ENCODE results near the gene LHFPL5. TPM values are rescaled to one million over a fixed set of nuclear protein-coding genes. Genes with fewer than 3 reads are reported as not detected.
A peak's percentile ranks its signal among the peaks of the same experiment; 100 is the strongest.

The LHFPL5 gene
- total RNA-seq, 1 experiment from 2014 or later: 0.42 TPM

DNA sequence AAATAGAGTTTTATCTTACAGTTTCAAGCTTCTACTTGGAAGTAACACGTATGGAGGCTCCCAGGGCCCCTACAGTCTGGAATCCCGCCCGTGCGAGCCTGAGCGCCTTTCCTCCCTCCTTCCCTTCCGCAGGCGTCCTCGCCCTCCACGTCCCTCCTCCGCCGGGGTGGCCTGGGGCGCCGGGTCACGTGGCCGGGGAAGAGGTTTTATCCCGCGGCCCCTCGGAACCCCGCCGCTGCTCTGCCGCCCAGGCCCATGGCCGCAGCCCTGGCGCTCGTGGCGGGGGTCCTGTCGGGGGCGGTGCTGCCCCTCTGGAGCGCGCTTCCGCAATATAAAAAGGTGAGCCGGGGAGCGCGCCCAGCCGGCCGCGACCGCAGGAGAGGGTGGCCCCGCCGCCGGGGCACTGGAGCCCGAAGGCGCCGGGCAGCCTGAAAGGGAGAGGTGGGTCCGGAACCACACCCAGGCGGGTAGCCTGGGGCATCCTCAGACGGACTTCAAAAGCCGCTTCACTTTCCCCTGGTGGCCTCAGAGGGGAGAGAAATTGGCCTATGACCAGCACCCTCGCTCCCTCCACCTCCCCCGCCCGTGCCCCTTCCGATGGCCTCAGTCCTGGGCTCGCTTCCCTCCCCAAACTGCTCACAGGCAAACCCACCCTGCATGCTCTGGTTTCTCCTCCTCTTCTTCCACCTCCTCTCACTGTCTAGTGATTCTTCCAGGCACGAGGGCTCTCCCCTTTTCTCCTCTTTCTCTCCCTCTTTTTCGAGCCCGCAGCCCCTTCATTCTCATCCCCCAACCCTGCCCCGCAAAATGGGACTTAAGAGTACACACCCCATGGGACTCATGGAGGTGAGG, 28.6 kb upstream of the LHFPL5 start, which contains the start of gene CLPSL2:
TSS of gene CLPSL2 (plus strand) at position 235 of the 852 bp plus-strand sequence. CDS start at position 256, 21 bp downstream.
- peaks cover 16% of the 10 kb centered on the region for H3K27me3 Mint-ChIP-seq (ENCODE audit: unreplicated experiment)
- peaks cover 5% of the 10 kb centered on the region for H3K36me3 Mint-ChIP-seq (ENCODE audit: insufficient read depth, unreplicated experiment)
- H3K9me3 Mint-ChIP-seq (ENCODE audit: low read depth, unreplicated experiment): no peaks in the 10 kb centered on the region
- CTCF ChIA-PET: interaction anchor here (1.6 kb wide), 1 partner anchor 12 kb away, joined by 3 read pairs; no protein-coding TSS in a partner anchor
- no peak for TF ChIP-seq CTCF (IDR thresholded peaks at IDR 0.05; ENCODE audit: unreplicated experiment)
- no peak within 1 kb of the TSS for H3K27ac Mint-ChIP-seq (ENCODE audit: unreplicated experiment)
- H3K4me3 Mint-ChIP-seq (ENCODE audit: low read depth, unreplicated experiment): peak within 1 kb of the TSS; percentile 69
- peak; percentile 52 for DNase-seq
- H3K4me1 Mint-ChIP-seq (ENCODE audit: low read depth, unreplicated experiment): peaks cover 16% of the 10 kb centered on the region
- intact Hi-C loops (cut with micrococcal nuclease; ENCODE audit: unreplicated experiment): no loop called here
- BruUV-seq (replicated peaks): no TSS peak

- BruUV-seq (replicated peaks): no TSS peak
- CTCF ChIA-PET: no interaction called here
Measured at GRCh38 chr6:35777356-35778102, 27.6 kb upstream of the LHFPL5 start.

DNA sequence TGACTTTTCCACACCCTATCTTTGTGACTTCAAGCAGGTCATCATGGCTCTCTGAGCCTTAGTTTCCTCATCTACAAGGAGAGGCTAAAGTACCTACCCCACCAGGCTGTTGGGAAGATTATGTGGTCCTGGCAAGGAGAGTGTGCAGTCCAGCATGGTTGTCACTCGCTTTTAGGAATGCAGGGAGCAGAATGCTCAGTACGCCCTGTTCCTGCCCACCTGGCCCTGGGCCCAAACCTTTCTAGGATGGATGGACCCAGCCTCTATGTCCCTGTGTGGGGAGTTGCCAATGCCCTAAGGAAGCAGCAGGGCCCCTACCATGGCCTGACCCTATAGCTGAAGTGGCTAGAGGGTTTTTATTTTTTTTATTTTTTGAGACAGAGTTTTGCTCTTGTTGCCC, 26.7 kb upstream of the LHFPL5 start:
- peaks cover 28% of the 10 kb centered on the region for H3K4me1 Mint-ChIP-seq (ENCODE audit: low read depth, unreplicated experiment)
- no peak for DNase-seq
- H3K9me3 Mint-ChIP-seq (ENCODE audit: low read depth, unreplicated experiment): no peaks in the 10 kb centered on the region
- intact Hi-C loops (cut with micrococcal nuclease; ENCODE audit: unreplicated experiment): no loop called here
- H3K27me3 Mint-ChIP-seq (ENCODE audit: unreplicated experiment): peaks cover 16% of the 10 kb centered on the region
- H3K36me3 Mint-ChIP-seq (ENCODE audit: insufficient read depth, unreplicated experiment): peaks cover 5% of the 10 kb centered on the region
- CTCF ChIA-PET: no interaction called here
- no peak overlapping the region for H3K27ac Mint-ChIP-seq (ENCODE audit: unreplicated experiment)
- TF ChIP-seq CTCF (IDR thresholded peaks at IDR 0.05; ENCODE audit: unreplicated experiment): no peak
- no TSS peak for BruUV-seq (replicated peaks)
- no peak overlapping the region for H3K4me3 Mint-ChIP-seq (ENCODE audit: low read depth, unreplicated experiment)

More at GRCh38 chr6:35777356-35778102, 27.6 kb upstream of the LHFPL5 start:
- H3K27ac Mint-ChIP-seq (ENCODE audit: unreplicated experiment): no peak overlapping the region
- peaks cover 26% of the 10 kb centered on the region for H3K4me1 Mint-ChIP-seq (ENCODE audit: low read depth, unreplicated experiment)
- DNase-seq: no peak
- no peak for TF ChIP-seq CTCF (IDR thresholded peaks at IDR 0.05; ENCODE audit: unreplicated experiment)
- H3K4me3 Mint-ChIP-seq (ENCODE audit: low read depth, unreplicated experiment): peak overlapping the region; percentile 69
- H3K36me3 Mint-ChIP-seq (ENCODE audit: insufficient read depth, unreplicated experiment): peaks cover 5% of the 10 kb centered on the region
- H3K27me3 Mint-ChIP-seq (ENCODE audit: unreplicated experiment): peaks cover 16% of the 10 kb centered on the region
- intact Hi-C loops (cut with micrococcal nuclease; ENCODE audit: unreplicated experiment): no loop called here
- H3K9me3 Mint-ChIP-seq (ENCODE audit: low read depth, unreplicated experiment): no peaks in the 10 kb centered on the region

GRCh38 chr6:35780719-35781118, 24.4 kb upstream of the LHFPL5 start, which contains the start of gene CLPSL1:
TSS of gene CLPSL1 (plus strand) at chr6:35781019. CDS start at chr6:35781111, 92 bp downstream.
- intact Hi-C loops (cut with micrococcal nuclease; ENCODE audit: unreplicated experiment): no loop called here
- H3K27me3 Mint-ChIP-seq (ENCODE audit: unreplicated experiment): peaks cover 16% of the 10 kb centered on the region
- H3K36me3 Mint-ChIP-seq (ENCODE audit: insufficient read depth, unreplicated experiment): peaks cover 2% of the 10 kb centered on the region
- H3K4me3 Mint-ChIP-seq (ENCODE audit: low read depth, unreplicated experiment): no peak within 1 kb of the TSS
- DNase-seq: no peak
- peaks cover 40% of the 10 kb centered on the region for H3K4me1 Mint-ChIP-seq (ENCODE audit: low read depth, unreplicated experiment)
- no TSS peak for BruUV-seq (replicated peaks)
- no peak within 1 kb of the TSS for H3K27ac Mint-ChIP-seq (ENCODE audit: unreplicated experiment)
- CTCF ChIA-PET: no interaction called here
- H3K9me3 Mint-ChIP-seq (ENCODE audit: low read depth, unreplicated experiment): no peaks in the 10 kb centered on the region
- no peak for TF ChIP-seq CTCF (IDR thresholded peaks at IDR 0.05; ENCODE audit: unreplicated experiment)

Data from Calu3 (cell line).